GM23338 (cell line): ENCODE measurements around the gene SPIRE1. TPM values are rescaled to one million over a fixed set of nuclear protein-coding genes. Genes with fewer than 3 reads are reported as not detected.

Experiments used
- ATAC-seq: fragments of 200-7000 bp; cut with Tn5 transposase; 3 replicates; pipeline ENCODE4 v1.9.1; 2020
- DNase-seq: peaks from one replicate; pipeline ENCODE4 v3.0.0-alpha.2; 2015; ENCODE audit warnings: low spot score
- H2AFZ ChIP-seq: fragments of 200-600 bp; sonication (generic); 2 replicates; pipeline ENCODE4 v1.8.0; 2016; ENCODE audit warnings: antibody characterized with exemption, mild to moderate bottlenecking, moderate library complexity
- H3F3A ChIP-seq: fragments of 200-600 bp; sonication (generic); replicated peaks from 2 replicates; pipeline ENCODE4 v1.8.0; 2017; ENCODE audit warnings: antibody characterized with exemption, mixed run types, low read depth
- H3K27ac ChIP-seq: fragments of 200-600 bp; sonication (generic); 2 replicates; pipeline ENCODE4 v1.6.1; 2016; ENCODE audit warnings: low read depth
- H3K27me3 ChIP-seq: fragments of 200-600 bp; sonication (generic); 2 replicates; pipeline ENCODE4 v1.8.0; 2016; ENCODE audit warnings: mild to moderate bottlenecking, mixed run types, moderate library complexity; ENCODE audit not compliant: insufficient read depth
- H3K36me3 ChIP-seq: fragments of 200-600 bp; sonication (generic); 2 replicates; pipeline ENCODE4 v1.8.0; 2016; ENCODE audit warnings: mild to moderate bottlenecking; ENCODE audit not compliant: insufficient read depth
- H3K4me1 ChIP-seq: fragments of 200-600 bp; sonication (generic); 2 replicates; pipeline ENCODE4 v1.8.0; 2016; ENCODE audit warnings: mild to moderate bottlenecking, moderate library complexity; ENCODE audit not compliant: insufficient read depth
- H3K4me2 ChIP-seq: fragments of 200-600 bp; sonication (generic); 2 replicates; pipeline ENCODE4 v1.7.1; 2017; ENCODE audit warnings: mixed run types
- H3K4me3 ChIP-seq: fragments of 200-600 bp; sonication (generic); 2 replicates; pipeline ENCODE4 v1.6.1; 2016; ENCODE audit warnings: mixed run types
- H3K79me2 ChIP-seq: fragments of 200-600 bp; sonication (generic); replicated peaks from 2 replicates; pipeline ENCODE4 v1.8.0; 2017; ENCODE audit warnings: mild to moderate bottlenecking; ENCODE audit not compliant: insufficient read depth
- H3K9me2 ChIP-seq: fragments of 200-600 bp; sonication (generic); 2 replicates; pipeline ENCODE4 v1.8.0; 2017; ENCODE audit not compliant: insufficient read depth
- H4K20me1 ChIP-seq: fragments of 200-600 bp; sonication (generic); replicated peaks from 2 replicates; pipeline ENCODE4 v1.8.0; 2017; ENCODE audit warnings: mild to moderate bottlenecking; ENCODE audit not compliant: insufficient read depth
- H3K27ac Mint-ChIP-seq: 2 replicates; pipeline ENCODE4 v1.8.0; 2020; ENCODE audit warnings: inconsistent platforms, mild to moderate bottlenecking, moderate library complexity, mixed read lengths
- H3K27me3 Mint-ChIP-seq: 3 replicates; pipeline ENCODE4 v1.8.0; 2022; ENCODE audit warnings: low read depth, mild to moderate bottlenecking, moderate library complexity, mixed read lengths, inconsistent platforms; ENCODE audit not compliant: insufficient read depth, poor library complexity
- H3K36me3 Mint-ChIP-seq: 3 replicates; pipeline ENCODE4 v1.8.0; 2021; ENCODE audit warnings: low read depth, mild to moderate bottlenecking, inconsistent platforms, moderate library complexity, mixed read lengths
- H3K4me1 Mint-ChIP-seq: 3 replicates; pipeline ENCODE4 v1.8.0; 2020; ENCODE audit warnings: mild to moderate bottlenecking, inconsistent platforms, mixed read lengths
- H3K4me3 Mint-ChIP-seq: 3 replicates; pipeline ENCODE4 v1.8.0; 2021; ENCODE audit warnings: moderate library complexity, mild to moderate bottlenecking, inconsistent platforms, mixed read lengths
- H3K9me3 Mint-ChIP-seq: 3 replicates; pipeline ENCODE4 v1.8.0; 2020; ENCODE audit warnings: moderate library complexity, mild to moderate bottlenecking, inconsistent platforms, mixed read lengths
- CREB1 ChIP-seq: fragments of 250-450 bp; sonication (Bioruptor Pico); IDR thresholded peaks from 2 replicates; pipeline ENCODE4 v1.5.0; 2020; ENCODE audit warnings: low read depth, mild to moderate bottlenecking, moderate library complexity
- EZH2 ChIP-seq: fragments of 200-600 bp; sonication (generic); IDR thresholded peaks from one replicate; pipeline ENCODE4 v1.8.0; 2017; ENCODE audit warnings: antibody characterized with exemption, mild to moderate bottlenecking, low read depth; ENCODE audit not compliant: unreplicated experiment
- EZH2phosphoT487 ChIP-seq: fragments of 200-600 bp; sonication (generic); IDR thresholded peaks from one replicate; pipeline ENCODE4 v1.8.1; 2018; ENCODE audit warnings: antibody characterized with exemption; ENCODE audit not compliant: unreplicated experiment
- NANOG ChIP-seq: IDR thresholded peaks from 2 replicates; pipeline ENCODE4 v1.6.1; 2016; ENCODE audit warnings: antibody characterized with exemption, borderline replicate concordance
- POLR2AphosphoS5 ChIP-seq: IDR thresholded peaks from 2 replicates; pipeline ENCODE4 v1.6.1; 2016; ENCODE audit warnings: antibody characterized with exemption, low read depth
- STAT1 ChIP-seq: IDR thresholded peaks from one replicate; pipeline ENCODE4 v1.6.1; 2016; ENCODE audit warnings: antibody characterized with exemption; ENCODE audit not compliant: unreplicated experiment
- ZNF114 ChIP-seq: fragments of 250-450 bp; sonication (Bioruptor Pico); IDR thresholded peaks from 2 replicates; pipeline ENCODE4 v1.5.0; 2020; ENCODE audit warnings: mild to moderate bottlenecking, moderate library complexity
- polyA plus RNA-seq: library from polyadenylated mRNA; unstranded; fragments of >200 nt; fragmentation: Nextera tagmentation; extraction: Ambion mirVana; gene quantifications from 2 replicates; pipeline ENCODE4 v1.2.1, GENCODE V29; 2016
- total RNA-seq: library from RNA; depleted of rRNA; stranded (reverse); fragments of >200 nt; shearing (Covaris generic); gene quantifications from 2 replicates; pipeline ENCODE4 v1.2.3, GENCODE V29; 2014
- TF ChIP-seq, protein P1 (sequence below), 2 experiments: fragments of 200-600 bp in 1 of 2; sonication (generic) in 1 of 2; conservative IDR thresholded peaks; 2 replicates each; pipeline versions ENCODE4 v1.5.1 to v1.6.1; 2016 to 2017; ENCODE audit warnings: antibody characterized with exemption in 2 of 2, low read depth in 2 of 2, mild to moderate bottlenecking in 2 of 2, moderate library complexity in 1 of 2
- TF ChIP-seq, protein P2 (sequence below): IDR thresholded peaks from one replicate; pipeline ENCODE4 v1.6.1; 2018; ENCODE audit warnings: antibody characterized with exemption; ENCODE audit not compliant: unreplicated experiment
- TF ChIP-seq, protein P3 (sequence below): IDR thresholded peaks from 2 replicates; pipeline ENCODE4 v1.6.1; 2016; ENCODE audit warnings: antibody characterized with exemption
- TF ChIP-seq, protein P4 (sequence below): fragments of 250-450 bp; sonication (Bioruptor Pico); IDR thresholded peaks from 2 replicates; pipeline ENCODE4 v1.5.0; 2020; ENCODE audit warnings: mild to moderate bottlenecking, moderate library complexity

SPIRE1 gene
- total and polyA plus RNA-seq, 2 experiments from 2014 or later: 2.9 to 15.5 TPM

DNA sequence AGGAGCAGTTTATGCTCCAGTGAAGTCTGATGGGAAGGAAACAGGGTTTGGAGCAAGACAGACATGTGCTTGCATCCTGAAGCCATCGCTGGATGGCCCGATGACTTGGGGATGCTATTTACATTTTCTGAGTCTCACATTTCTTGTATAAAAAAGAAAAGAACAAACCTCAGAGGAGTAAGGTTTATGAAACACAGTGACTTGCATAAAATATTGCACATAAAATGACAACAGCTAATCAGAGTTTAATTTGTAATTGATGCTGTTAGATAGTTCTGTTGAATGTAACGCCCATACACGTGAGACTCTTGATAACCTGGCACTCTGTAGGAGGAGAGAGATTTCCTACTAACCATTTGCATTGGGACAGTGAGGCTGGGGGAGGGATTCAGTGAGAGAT lies 233.7 kb downstream of the SPIRE1 start (continued):
- TF ChIP-seq, protein P1, sequence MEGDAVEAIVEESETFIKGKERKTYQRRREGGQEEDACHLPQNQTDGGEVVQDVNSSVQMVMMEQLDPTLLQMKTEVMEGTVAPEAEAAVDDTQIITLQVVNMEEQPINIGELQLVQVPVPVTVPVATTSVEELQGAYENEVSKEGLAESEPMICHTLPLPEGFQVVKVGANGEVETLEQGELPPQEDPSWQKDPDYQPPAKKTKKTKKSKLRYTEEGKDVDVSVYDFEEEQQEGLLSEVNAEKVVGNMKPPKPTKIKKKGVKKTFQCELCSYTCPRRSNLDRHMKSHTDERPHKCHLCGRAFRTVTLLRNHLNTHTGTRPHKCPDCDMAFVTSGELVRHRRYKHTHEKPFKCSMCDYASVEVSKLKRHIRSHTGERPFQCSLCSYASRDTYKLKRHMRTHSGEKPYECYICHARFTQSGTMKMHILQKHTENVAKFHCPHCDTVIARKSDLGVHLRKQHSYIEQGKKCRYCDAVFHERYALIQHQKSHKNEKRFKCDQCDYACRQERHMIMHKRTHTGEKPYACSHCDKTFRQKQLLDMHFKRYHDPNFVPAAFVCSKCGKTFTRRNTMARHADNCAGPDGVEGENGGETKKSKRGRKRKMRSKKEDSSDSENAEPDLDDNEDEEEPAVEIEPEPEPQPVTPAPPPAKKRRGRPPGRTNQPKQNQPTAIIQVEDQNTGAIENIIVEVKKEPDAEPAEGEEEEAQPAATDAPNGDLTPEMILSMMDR (conservative IDR thresholded peaks at IDR 0.05; ENCODE audit: low read depth in 2 of 2): no peak
- no peak for TF ChIP-seq ZNF114 (CRISPR knock-in tag)
- TF ChIP-seq EZH2: no peak
- TF ChIP-seq, protein P2, sequence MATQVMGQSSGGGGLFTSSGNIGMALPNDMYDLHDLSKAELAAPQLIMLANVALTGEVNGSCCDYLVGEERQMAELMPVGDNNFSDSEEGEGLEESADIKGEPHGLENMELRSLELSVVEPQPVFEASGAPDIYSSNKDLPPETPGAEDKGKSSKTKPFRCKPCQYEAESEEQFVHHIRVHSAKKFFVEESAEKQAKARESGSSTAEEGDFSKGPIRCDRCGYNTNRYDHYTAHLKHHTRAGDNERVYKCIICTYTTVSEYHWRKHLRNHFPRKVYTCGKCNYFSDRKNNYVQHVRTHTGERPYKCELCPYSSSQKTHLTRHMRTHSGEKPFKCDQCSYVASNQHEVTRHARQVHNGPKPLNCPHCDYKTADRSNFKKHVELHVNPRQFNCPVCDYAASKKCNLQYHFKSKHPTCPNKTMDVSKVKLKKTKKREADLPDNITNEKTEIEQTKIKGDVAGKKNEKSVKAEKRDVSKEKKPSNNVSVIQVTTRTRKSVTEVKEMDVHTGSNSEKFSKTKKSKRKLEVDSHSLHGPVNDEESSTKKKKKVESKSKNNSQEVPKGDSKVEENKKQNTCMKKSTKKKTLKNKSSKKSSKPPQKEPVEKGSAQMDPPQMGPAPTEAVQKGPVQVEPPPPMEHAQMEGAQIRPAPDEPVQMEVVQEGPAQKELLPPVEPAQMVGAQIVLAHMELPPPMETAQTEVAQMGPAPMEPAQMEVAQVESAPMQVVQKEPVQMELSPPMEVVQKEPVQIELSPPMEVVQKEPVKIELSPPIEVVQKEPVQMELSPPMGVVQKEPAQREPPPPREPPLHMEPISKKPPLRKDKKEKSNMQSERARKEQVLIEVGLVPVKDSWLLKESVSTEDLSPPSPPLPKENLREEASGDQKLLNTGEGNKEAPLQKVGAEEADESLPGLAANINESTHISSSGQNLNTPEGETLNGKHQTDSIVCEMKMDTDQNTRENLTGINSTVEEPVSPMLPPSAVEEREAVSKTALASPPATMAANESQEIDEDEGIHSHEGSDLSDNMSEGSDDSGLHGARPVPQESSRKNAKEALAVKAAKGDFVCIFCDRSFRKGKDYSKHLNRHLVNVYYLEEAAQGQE: no peak
- TF ChIP-seq EZH2phosphoT487: no peak
- TF ChIP-seq POLR2AphosphoS5: no peak
- TF ChIP-seq STAT1: no peak
- TF ChIP-seq, protein P3, sequence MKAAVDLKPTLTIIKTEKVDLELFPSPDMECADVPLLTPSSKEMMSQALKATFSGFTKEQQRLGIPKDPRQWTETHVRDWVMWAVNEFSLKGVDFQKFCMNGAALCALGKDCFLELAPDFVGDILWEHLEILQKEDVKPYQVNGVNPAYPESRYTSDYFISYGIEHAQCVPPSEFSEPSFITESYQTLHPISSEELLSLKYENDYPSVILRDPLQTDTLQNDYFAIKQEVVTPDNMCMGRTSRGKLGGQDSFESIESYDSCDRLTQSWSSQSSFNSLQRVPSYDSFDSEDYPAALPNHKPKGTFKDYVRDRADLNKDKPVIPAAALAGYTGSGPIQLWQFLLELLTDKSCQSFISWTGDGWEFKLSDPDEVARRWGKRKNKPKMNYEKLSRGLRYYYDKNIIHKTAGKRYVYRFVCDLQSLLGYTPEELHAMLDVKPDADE: no peak
- TF ChIP-seq CREB1 (CRISPR knock-in tag): no peak
- no peak for TF ChIP-seq NANOG

DNA sequence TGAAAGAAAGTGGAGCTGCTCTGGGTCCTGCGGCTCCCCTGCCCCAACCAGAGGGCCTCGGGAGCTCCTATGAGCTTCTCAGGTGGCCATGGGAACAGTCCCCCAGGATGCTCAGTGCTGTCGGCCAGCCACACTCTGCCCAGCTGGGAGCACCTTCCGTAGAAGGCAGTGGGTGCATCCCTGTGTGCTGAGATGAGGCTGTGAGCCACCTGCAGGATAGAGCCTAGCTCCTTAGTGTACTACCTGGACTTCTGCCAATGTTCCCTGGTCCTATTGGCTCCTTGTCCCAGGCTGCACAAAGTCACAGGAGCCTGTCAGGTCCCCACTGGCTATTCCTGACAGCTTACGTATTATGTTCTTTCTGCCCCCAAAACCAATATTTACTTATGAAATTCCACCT lies 234.1 kb downstream of the SPIRE1 start:
- Histone ChIP-seq H3K4me2 (no peak overlapping the region), H3F3A (peaks cover 7% of the 10 kb centered on the region), H3K4me1 (peaks cover 5% of the 10 kb centered on the region), H3K36me3 (peaks cover 3% of the 10 kb centered on the region), H3K27ac (no peak overlapping the region), H4K20me1 (no peaks in the 10 kb centered on the region), H3K27me3 (no peaks in the 10 kb centered on the region), H3K4me3 (no peak overlapping the region), H3K9me2 (no peaks in the 10 kb centered on the region), H3K79me2 (no peaks in the 10 kb centered on the region), H2AFZ (no peak overlapping the region)
- no peak for ATAC-seq
- no peak overlapping the region for H3K27ac Mint-ChIP-seq
- peaks cover 3% of the 10 kb centered on the region; the same call in 2 of the 3 replicates for H3K9me3 Mint-ChIP-seq
- no peak for DNase-seq
- H3K27me3 Mint-ChIP-seq: no peaks in the 10 kb centered on the region
- no peak overlapping the region for H3K4me3 Mint-ChIP-seq
- peaks cover 39% of the 10 kb centered on the region for H3K36me3 Mint-ChIP-seq
- H3K4me1 Mint-ChIP-seq: peaks cover 10% of the 10 kb centered on the region
- TF ChIP-seq NANOG (no peak), ZNF114 (CRISPR knock-in tag) (no peak)
- TF ChIP-seq, protein P4, sequence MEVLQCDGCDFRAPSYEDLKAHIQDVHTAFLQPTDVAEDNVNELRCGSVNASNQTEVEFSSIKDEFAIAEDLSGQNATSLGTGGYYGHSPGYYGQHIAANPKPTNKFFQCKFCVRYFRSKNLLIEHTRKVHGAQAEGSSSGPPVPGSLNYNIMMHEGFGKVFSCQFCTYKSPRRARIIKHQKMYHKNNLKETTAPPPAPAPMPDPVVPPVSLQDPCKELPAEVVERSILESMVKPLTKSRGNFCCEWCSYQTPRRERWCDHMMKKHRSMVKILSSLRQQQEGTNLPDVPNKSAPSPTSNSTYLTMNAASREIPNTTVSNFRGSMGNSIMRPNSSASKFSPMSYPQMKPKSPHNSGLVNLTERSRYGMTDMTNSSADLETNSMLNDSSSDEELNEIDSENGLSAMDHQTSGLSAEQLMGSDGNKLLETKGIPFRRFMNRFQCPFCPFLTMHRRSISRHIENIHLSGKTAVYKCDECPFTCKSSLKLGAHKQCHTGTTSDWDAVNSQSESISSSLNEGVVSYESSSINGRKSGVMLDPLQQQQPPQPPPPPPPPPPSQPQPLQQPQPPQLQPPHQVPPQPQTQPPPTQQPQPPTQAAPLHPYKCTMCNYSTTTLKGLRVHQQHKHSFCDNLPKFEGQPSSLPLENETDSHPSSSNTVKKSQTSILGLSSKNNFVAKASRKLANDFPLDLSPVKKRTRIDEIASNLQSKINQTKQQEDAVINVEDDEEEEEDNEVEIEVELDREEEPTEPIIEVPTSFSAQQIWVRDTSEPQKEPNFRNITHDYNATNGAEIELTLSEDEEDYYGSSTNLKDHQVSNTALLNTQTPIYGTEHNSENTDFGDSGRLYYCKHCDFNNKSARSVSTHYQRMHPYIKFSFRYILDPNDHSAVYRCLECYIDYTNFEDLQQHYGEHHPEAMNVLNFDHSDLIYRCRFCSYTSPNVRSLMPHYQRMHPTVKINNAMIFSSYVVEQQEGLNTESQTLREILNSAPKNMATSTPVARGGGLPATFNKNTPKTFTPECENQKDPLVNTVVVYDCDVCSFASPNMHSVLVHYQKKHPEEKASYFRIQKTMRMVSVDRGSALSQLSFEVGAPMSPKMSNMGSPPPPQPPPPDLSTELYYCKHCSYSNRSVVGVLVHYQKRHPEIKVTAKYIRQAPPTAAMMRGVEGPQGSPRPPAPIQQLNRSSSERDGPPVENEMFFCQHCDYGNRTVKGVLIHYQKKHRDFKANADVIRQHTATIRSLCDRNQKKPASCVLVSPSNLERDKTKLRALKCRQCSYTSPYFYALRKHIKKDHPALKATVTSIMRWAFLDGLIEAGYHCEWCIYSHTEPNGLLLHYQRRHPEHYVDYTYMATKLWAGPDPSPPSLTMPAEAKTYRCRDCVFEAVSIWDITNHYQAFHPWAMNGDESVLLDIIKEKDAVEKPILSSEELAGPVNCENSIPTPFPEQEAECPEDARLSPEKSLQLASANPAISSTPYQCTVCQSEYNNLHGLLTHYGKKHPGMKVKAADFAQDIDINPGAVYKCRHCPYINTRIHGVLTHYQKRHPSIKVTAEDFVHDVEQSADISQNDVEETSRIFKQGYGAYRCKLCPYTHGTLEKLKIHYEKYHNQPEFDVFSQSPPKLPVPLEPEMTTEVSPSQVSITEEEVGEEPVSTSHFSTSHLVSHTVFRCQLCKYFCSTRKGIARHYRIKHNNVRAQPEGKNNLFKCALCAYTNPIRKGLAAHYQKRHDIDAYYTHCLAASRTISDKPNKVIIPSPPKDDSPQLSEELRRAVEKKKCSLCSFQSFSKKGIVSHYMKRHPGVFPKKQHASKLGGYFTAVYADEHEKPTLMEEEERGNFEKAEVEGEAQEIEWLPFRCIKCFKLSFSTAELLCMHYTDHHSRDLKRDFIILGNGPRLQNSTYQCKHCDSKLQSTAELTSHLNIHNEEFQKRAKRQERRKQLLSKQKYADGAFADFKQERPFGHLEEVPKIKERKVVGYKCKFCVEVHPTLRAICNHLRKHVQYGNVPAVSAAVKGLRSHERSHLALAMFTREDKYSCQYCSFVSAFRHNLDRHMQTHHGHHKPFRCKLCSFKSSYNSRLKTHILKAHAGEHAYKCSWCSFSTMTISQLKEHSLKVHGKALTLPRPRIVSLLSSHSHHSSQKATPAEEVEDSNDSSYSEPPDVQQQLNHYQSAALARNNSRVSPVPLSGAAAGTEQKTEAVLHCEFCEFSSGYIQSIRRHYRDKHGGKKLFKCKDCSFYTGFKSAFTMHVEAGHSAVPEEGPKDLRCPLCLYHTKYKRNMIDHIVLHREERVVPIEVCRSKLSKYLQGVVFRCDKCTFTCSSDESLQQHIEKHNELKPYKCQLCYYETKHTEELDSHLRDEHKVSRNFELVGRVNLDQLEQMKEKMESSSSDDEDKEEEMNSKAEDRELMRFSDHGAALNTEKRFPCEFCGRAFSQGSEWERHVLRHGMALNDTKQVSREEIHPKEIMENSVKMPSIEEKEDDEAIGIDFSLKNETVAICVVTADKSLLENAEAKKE (CRISPR knock-in tag): no peak
